Stimulated activated CD4-positive, alpha-beta T cell treated with anti-CD3 and anti-CD28 coated beads, TNF-alpha, amount 100 ng/mL, for 1 hour (primary cell): ENCODE measurements around the gene FARS2.
"Not testable (repeated sequence)": the region's sequence is repeated elsewhere in the genome, so short reads cannot be mapped to it uniquely, and the experiment has no call there.

Experiments used
- DNase-seq, 3 donors: peaks; one replicate each; pipeline ENCODE4 v3.0.0-alpha.2; 2020; ENCODE audit warnings: low read depth in 3 of 3, low spot score in 1 of 3

The FARS2 gene

GRCh38 chr6:5776706-5777390 is 515.5 kb downstream of the FARS2 start:
- DNase-seq, result no peak

- DNase-seq, result no peak
These were observed 517.1 kb downstream of the FARS2 start for GRCh38 chr6:5778317-5778857.

- DNase-seq, result no peak
These were observed 517.6 kb downstream of the FARS2 start for GRCh38 chr6:5778906-5779305.

GRCh38 chr6:5781019-5781418 is 519.7 kb downstream of the FARS2 start:
- DNase-seq, result no peak

GRCh38 chr6:5781966-5782556 is 520.7 kb downstream of the FARS2 start:
- DNase-seq, result no peak

GRCh38 chr6:5782783-5783547 is 521.7 kb downstream of the FARS2 start:
- no peak for DNase-seq

- no peak for DNase-seq
These were observed 522.3 kb downstream of the FARS2 start for GRCh38 chr6:5783584-5784089.

- DNase-seq, result no peak
These were observed 523.9 kb downstream of the FARS2 start for GRCh38 chr6:5785249-5785648.

- no peak for DNase-seq
These were observed 525.1 kb downstream of the FARS2 start for GRCh38 chr6:5786321-5786968.

GRCh38 chr6:5786969-5787720 is 525.8 kb downstream of the FARS2 start:
- no peak for DNase-seq

GRCh38 chr6:5789426-5789825 is 528.1 kb downstream of the FARS2 start:
- not testable (repeated sequence) for DNase-seq

GRCh38 chr6:5796555-5796954 is 535.2 kb downstream of the FARS2 start:
- not testable (repeated sequence) for DNase-seq

- not testable (repeated sequence) for DNase-seq
These were observed 545.1 kb downstream of the FARS2 start for GRCh38 chr6:5806406-5806805.

- DNase-seq, result no peak
These were observed 548.1 kb downstream of the FARS2 start for GRCh38 chr6:5809450-5809849.

GRCh38 chr6:5811997-5812396 is 550.7 kb downstream of the FARS2 start:
- DNase-seq, result no peak

GRCh38 chr6:5813625-5814027 is 552.3 kb downstream of the FARS2 start:
- DNase-seq, result no peak

- DNase-seq, result no peak
These were observed 552.8 kb downstream of the FARS2 start for GRCh38 chr6:5814116-5814515.

GRCh38 chr6:5814901-5815300 is 553.6 kb downstream of the FARS2 start:
- DNase-seq, result no peak

- no peak for DNase-seq
These were observed 556.6 kb downstream of the FARS2 start for GRCh38 chr6:5817869-5818268.

- DNase-seq, result no peak
These were observed 557.6 kb downstream of the FARS2 start for GRCh38 chr6:5818959-5819358.
